Stimulated activated CD4-positive, alpha-beta T cell treated with anti-CD3 and anti-CD28 coated beads, Interleukin-1b, Interleukin-23, amount 100 ng/mL, for 24 hours (primary cell): ENCODE results near the gene EMC8.
"Not testable (repeated sequence)": the region's sequence is repeated elsewhere in the genome, so short reads cannot be mapped to it uniquely, and the experiment has no call there.

Experiments
- DNase-seq, 4 experiments: peaks; one replicate each; pipeline ENCODE4 v3.0.0-alpha.2; 2020; ENCODE audit warnings: low read depth in 4 of 4, low spot score in 1 of 4

The EMC8 gene

GRCh38 chr16:85835227-85835751 lies 35.9 kb upstream of the EMC8 start:
- no peak for DNase-seq

- no peak for DNase-seq
Measured at GRCh38 chr16:85834741-85835140, 35.4 kb upstream of the EMC8 start.

- no peak for DNase-seq
Measured at GRCh38 chr16:85833219-85833920, 34.0 kb upstream of the EMC8 start.

DNA sequence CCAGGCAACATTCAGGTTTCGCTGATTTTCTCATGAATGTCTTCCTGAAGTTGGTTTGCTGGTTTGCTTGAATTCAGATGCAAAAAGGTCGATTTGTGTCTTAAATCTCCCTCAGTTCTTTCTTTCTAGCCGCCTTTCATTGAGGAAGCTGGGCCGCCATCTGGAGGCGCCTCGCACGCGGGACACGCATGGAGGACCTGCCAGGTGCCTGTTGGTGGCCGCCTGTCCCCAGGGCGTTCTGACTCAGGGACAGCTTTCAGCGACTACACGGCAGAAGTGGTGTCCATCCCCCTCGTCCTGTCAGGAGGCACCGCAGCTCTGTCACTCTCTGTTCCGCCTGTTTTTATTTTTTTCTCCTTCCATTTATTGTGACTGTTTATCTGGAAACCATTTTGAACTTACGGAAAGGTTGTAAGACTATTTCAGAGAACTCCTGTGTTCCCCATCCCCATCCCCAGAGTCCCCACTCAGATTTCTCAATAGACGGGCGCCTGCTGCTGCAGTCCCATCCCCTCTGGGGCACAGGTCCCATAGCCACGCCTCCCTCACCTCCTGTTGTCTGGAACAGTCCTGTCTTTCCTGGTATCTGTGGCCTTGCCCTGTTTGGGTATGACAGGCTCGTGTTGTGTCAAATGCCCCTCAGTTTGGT lies 33.4 kb upstream of the EMC8 start:
- no peak for DNase-seq

DNA sequence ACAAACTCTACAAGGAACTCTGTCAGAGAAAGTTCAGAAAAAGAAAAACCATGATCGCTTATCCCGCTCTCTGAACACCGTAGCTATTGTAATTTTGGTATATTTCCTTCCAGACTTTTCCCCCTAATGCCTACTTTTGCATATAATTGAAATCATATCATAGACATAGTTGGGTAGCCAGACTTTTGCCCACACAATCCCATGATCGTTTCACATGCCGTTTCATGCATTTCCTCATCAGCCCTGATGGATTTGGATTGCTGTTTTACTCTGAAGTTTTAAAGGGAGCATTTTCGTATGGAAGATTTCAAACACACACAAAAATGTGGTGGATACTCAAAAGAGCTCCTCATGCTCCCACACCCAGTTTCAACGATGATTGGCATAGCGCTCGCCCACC lies 31.5 kb upstream of the EMC8 start:
- DNase-seq = no peak

DNA sequence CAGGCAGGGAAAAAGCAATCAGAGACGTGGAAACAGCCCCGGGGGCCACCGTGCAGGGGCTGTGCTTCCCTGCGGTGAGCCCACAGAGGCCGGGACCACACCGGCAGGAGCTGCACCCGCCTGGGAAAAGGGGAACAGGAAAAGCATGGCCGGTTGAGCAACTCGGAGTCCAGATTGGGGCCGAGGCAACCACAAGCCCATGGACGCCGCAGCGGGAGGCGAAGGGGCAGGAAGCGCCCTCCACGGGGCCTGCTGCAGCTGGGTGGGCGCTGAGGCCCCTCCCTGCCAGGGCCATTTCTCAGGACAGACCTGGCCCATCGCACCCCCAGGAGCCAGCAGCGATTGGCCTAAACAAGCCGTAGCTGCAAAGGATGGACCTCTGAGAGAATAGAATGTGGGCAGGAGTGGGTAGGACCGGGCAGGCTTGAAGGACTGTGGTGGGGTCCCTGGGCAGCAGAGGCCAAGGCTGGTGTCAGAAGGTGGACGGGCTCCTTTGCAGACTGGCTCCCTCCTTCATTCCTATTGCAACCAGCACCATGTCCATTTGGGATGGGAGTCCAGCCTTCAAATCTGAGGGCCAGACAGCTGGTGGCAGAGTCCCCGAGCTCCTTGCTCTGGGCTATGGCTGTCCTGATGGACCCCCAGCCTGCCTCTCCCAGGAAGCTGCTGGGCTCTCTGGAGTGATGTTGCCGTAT lies 30.6 kb upstream of the EMC8 start:
- no peak for DNase-seq

DNA sequence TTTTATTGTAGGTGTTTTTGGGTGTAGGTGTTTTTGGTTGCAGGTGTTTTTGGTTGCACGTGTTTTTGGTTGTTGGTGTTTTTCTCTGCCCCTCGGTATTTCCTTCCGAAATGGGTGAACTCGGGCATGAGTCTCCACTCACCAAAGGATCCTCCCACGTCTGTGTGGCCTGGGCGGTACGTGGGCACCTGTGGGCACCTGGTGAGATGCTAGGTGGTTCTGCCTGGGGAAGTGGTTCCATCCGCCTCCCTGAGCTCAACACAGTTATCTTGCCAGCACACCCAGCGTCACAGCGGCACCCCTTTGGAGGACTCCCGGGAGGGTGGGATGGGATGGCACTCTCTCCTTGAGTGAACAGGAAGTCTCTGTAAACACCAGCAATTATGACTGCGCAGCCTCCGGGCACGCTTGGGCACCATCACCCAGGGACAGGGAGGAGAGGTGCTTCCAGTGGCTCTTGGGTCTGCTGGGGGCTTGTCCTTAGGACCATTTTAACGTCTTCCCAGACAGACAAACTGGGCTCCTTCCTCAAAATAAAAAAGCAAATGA lies 29.9 kb upstream of the EMC8 start:
- no peak for DNase-seq

GRCh38 chr16:85828166-85828565 lies 28.8 kb upstream of the EMC8 start:
- DNase-seq = no peak

DNA sequence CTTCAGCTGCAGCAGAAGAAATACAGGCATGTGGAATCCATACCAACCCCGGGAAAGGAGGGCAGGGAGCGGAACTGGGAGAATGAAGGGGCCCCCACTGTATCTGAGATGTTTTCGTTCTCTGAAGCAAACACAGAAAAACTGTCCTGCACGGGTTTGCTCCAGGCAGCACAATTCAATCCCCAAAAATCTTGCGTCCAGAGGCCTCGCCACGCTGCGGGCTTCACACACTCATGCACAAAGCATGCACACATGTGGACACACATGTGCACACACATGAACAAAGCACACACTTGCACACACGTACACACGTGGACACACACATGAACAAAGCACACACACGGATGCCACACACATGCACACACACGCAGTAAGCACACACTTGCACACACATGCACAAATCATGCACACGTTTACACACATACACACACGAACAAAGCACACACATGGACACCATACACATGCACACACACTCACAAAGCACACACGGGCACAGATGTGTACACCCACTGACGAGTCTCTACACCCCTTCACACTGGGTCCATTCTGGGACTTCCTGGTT lies 27.4 kb upstream of the EMC8 start:
- DNase-seq = no peak

- DNase-seq = no peak
Measured at GRCh38 chr16:85825326-85825725, 26.0 kb upstream of the EMC8 start.

GRCh38 chr16:85824161-85825135 lies 25.1 kb upstream of the EMC8 start:
- DNase-seq = no peak

DNA sequence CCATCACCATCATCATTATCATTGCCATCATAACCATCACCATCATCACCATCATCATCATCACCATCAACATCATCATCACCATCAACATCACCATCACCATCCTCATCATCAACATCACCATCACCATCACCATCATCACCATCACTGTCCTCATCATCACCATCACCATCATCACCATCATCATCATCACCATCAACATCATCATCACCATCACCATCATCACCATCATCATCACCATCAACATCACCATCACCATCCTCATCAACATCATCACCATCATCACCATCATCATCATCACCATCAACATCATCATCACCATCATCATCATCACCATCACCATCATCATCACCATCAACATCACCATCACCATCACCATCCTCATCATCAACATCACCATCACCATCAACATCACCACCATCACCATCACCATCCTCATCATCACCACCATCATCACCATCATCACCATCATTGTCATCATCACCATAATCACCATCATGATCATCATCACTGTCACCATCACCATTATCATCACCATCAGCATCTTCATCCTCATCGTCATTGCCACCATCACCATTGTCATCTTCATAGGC lies 24.1 kb upstream of the EMC8 start:
- DNase-seq = no peak

DNA sequence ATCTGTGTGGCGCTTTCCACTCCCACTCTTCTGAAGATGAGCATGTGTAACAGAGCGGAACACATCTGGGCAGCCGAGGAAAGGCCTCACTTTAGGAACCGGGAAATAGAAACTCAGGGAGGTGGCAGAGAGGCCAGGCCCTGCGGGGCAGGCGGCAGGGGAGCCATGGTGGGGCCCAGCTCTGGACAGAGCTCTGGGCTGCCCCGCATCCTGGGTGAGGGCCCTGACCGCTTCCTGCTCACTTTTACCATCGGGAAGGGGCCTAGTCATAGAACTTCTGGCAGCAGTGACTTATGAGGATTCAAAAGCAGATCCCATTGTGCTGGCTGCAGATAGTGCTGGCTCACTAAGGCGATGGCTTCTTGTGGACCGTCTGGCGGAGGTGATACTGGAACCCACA lies 22.8 kb upstream of the EMC8 start:
- DNase-seq = no peak

DNA sequence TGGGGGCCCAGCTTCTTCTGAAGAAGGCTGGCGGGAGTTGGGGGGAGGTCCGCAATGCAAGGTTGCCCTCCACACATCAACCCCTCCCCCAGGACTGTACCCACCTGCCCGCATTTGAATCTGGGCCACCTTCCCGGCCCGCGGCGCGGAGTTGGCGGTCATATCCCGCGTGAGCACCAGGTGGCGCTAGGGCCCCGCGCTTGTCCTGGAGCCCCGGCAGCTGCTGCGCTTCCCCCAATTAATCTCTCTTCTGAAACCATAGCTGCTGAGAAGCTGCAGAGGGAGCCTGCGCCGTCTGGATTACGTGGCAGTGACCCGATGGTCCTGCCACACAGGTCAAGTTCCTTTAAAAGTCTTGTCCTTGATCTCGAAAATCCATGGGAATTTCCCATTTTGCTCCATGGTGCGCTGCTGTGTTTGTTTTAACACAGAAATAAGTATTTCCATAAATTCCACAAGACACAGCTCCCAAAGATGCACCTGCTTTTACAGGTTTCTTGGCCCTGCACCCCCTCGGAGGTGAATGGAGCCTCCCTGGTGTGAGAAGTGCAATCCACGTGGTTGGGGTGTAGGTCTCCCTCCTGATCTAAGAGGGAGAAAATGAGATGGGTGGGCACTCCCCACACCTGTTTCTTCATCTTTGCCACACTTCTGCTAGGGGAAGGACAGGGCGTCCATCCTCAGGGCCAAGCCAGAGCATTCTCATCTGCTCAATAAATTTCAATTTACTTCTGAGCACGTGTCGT lies 22.2 kb upstream of the EMC8 start:
- DNase-seq = peak; percentile 49 to 80 (median 72)

GRCh38 chr16:85820604-85821372 lies 21.4 kb upstream of the EMC8 start:
- DNase-seq = no peak

DNA sequence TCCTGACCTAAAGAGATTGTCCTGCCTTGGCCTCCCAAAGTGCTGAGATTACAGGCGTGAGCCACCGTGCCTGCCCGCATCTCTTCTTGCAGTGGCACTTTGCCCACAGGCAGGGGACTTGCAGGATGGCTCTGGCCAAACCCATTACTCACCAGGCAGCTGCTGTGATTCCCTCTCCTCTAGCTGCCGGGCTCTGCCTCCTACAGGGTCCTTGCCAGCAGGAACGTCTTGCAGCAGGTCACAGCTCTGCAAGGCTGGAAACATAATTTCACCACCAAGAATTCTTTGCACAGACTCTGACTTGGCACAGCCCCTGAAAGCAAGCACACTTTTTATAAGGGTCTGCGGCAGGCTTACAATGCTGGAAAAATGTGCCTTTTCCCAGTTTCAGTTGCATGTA lies 20.4 kb upstream of the EMC8 start:
- no peak for DNase-seq

- DNase-seq = peak; percentile 79 to 88 (median 82)
Measured at GRCh38 chr16:85819245-85819644, 19.9 kb upstream of the EMC8 start.

GRCh38 chr16:85817195-85817594 lies 17.9 kb upstream of the EMC8 start:
- not testable (repeated sequence) for DNase-seq

GRCh38 chr16:85816159-85816558 lies 16.8 kb upstream of the EMC8 start:
- DNase-seq = no peak
